ENCODE measurements around the gene BMPR1A.

DNA sequence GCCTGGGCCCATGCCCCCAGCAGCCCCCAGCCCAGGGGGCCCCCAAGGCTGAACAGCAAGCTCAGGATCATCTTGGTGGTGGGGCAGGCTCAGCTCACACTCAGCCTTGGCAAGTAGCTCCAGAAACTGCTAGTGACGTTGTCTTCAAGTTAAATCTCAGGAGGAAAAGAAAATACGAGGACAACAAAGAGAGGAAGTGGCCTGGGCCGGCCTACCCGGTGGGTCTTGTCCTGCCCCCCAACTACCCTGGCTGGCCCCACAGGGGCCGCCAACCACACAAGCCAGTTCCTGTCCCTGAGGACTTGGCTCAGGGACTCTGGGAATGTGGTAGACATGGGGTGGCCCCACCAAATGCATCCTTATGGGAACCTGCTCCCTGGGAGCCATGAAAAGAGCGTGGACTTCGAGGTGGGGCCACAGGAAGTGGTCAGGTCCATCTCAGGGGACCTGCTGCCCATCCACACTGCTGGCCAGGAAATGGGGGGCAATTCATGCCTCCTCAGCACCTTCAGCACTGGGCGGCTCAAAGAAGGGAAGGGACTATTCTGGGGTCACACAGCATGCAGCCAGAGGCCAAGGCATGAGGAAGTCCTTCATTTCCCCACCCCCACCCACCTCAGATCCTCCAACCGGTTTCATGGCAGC is 201.2 kb downstream of the BMPR1A start, which contains the start of gene MMRN2:
- TF ChIP-seq ZFX (IDR thresholded peaks at IDR 0.05): no peak
- TF ChIP-seq, protein P1, sequence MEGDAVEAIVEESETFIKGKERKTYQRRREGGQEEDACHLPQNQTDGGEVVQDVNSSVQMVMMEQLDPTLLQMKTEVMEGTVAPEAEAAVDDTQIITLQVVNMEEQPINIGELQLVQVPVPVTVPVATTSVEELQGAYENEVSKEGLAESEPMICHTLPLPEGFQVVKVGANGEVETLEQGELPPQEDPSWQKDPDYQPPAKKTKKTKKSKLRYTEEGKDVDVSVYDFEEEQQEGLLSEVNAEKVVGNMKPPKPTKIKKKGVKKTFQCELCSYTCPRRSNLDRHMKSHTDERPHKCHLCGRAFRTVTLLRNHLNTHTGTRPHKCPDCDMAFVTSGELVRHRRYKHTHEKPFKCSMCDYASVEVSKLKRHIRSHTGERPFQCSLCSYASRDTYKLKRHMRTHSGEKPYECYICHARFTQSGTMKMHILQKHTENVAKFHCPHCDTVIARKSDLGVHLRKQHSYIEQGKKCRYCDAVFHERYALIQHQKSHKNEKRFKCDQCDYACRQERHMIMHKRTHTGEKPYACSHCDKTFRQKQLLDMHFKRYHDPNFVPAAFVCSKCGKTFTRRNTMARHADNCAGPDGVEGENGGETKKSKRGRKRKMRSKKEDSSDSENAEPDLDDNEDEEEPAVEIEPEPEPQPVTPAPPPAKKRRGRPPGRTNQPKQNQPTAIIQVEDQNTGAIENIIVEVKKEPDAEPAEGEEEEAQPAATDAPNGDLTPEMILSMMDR (conservative IDR thresholded peaks at IDR 0.05): no peak

Data from C4-2B (cell line).